Tibial artery (tissue), 4 donors: Measurements from ENCODE around the gene C2CD5.

Source experiments
- DNase-seq, 2 donors: peaks; one replicate each; pipeline ENCODE4 v3.0.0-alpha.2; 2019
- H3K27ac ChIP-seq, 2 donors: fragments of 200-600 bp; sonication (generic) in 1 of 2; 1 replicate in 1 of 2; 2 replicates in 1 of 2; pipeline ENCODE4 v1.5.1; 2018 to 2019; ENCODE audit warnings: mild to moderate bottlenecking in 1 of 2
- H3K27me3 ChIP-seq, 2 donors: fragments of 200-600 bp; sonication (generic) in 1 of 2; one replicate each; pipeline versions ENCODE4 v1.5.1 to v1.6.0; 2016 to 2019
- H3K36me3 ChIP-seq, 3 donors: fragments of 200-600 bp; sonication (generic) in 2 of 3; one replicate each; pipeline ENCODE4 v1.5.1; 2016 to 2019; ENCODE audit warnings: mild to moderate bottlenecking in 2 of 3
- H3K4me1 ChIP-seq, 4 donors: fragments of 200-600 bp; sonication (generic) in 2 of 4; 1 replicate in 3 of 4; 2 replicates in 1 of 4; pipeline ENCODE4 v1.5.1; 2016 to 2019
- H3K4me3 ChIP-seq, 2 donors: fragments of 200-600 bp; sonication (generic) in 1 of 2; 1 replicate in 1 of 2; 2 replicates in 1 of 2; pipeline ENCODE4 v1.5.1; 2018 to 2019; ENCODE audit warnings: mild to moderate bottlenecking in 2 of 2
- H3K9me3 ChIP-seq, 3 donors: fragments of 200-600 bp; sonication (generic) in 1 of 3; one replicate each; pipeline ENCODE4 v1.5.1; 2016 to 2019
- intact Hi-C: fragments of 100-400 bp; cut with DNase I; formaldehyde crosslinking; loops from one replicate; pipeline ENCODE4 v1.15.0; 2023; ENCODE audit warnings: low total_unique reads
- TF ChIP-seq, protein P1 (sequence below), 2 experiments: fragments of 200-600 bp in 1 of 2; fragments of 450-650 bp in 1 of 2; IDR thresholded peaks; one replicate each; pipeline ENCODE4 v1.5.1; 2017 to 2019; ENCODE audit warnings: antibody characterized with exemption in 2 of 2, mild to moderate bottlenecking in 1 of 2, moderate library complexity in 1 of 2

The C2CD5 gene

DNA sequence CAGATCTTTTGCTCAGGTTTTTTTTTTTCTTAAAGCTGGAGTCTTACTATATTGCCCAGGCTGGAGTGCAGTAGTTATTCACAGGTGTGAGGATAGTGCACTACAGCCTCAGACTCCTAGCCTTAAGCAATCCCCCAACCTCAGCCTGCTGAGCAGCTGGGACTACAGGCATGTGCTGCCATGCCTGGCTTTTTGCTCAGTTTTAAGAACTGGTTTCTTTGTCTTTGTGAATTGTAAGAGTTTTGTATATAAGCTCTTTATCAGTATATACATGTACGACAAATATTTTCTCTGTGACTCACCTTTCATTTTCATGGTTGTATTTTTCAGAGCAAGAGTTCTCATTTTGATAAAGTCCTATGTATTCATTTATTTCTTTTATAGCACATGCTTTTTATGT lies 33.3 kb upstream of the C2CD5 start:
- Histone ChIP-seq H3K9me3 (no peaks in the 10 kb centered on the region), H3K4me1 (no peaks in the 10 kb centered on the region), H3K27me3 (no peaks in the 10 kb centered on the region), H3K4me3 (no peak overlapping the region), H3K27ac (no peak overlapping the region), H3K36me3 (no peaks in the 10 kb centered on the region)
- no peak for DNase-seq
- intact Hi-C loops = no loop called here
- TF ChIP-seq, protein P1, sequence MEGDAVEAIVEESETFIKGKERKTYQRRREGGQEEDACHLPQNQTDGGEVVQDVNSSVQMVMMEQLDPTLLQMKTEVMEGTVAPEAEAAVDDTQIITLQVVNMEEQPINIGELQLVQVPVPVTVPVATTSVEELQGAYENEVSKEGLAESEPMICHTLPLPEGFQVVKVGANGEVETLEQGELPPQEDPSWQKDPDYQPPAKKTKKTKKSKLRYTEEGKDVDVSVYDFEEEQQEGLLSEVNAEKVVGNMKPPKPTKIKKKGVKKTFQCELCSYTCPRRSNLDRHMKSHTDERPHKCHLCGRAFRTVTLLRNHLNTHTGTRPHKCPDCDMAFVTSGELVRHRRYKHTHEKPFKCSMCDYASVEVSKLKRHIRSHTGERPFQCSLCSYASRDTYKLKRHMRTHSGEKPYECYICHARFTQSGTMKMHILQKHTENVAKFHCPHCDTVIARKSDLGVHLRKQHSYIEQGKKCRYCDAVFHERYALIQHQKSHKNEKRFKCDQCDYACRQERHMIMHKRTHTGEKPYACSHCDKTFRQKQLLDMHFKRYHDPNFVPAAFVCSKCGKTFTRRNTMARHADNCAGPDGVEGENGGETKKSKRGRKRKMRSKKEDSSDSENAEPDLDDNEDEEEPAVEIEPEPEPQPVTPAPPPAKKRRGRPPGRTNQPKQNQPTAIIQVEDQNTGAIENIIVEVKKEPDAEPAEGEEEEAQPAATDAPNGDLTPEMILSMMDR (IDR thresholded peaks at IDR 0.05) = no peak

DNA sequence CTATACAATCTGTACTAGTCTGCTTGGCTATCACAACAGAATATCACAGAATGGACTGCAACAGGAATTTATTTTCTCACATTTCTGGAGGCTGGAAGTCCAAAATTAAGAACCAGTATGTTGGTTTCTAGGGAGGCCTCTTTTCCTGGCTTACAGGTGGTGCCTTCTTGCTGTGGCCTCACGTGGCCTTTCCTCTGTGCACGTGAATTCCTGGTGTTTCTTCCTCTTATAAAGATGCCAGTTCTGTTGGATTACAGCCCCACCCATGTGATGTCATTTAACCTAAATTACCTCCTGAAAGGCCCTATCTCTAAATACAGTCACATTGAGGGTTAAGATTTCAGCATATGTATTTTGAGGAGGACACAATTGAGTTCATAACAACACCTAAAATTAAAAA lies 32.1 kb upstream of the C2CD5 start:
- Histone ChIP-seq H3K9me3 (no peaks in the 10 kb centered on the region), H3K4me1 (no peaks in the 10 kb centered on the region), H3K4me3 (no peak overlapping the region), H3K36me3 (no peaks in the 10 kb centered on the region), H3K27me3 (no peaks in the 10 kb centered on the region), H3K27ac (no peak overlapping the region)
- TF ChIP-seq, protein P1 (IDR thresholded peaks at IDR 0.05) = no peak
- intact Hi-C loops = no loop called here
- DNase-seq = no peak

DNA sequence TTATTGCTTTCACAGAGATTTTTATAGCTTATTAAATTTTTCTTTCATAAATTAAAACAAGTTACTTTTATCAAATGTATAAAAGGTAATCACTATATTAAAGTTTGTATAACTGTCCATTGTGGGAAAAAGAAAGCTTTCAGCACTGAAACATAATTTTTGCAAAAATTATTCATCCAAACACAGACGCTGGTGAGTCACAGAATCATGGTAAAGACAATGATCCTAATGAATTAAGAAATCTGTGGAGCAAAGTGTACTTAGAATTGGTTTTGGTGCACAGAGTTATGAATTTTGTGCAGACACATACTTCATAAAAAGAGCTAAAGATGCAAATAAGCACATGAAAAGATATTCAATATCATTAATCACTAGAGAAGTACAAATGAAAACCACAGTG lies 31.7 kb upstream of the C2CD5 start:
- H3K4me3 ChIP-seq = no peak overlapping the region
- H3K9me3 ChIP-seq = no peaks in the 10 kb centered on the region
- no peaks in the 10 kb centered on the region for H3K27me3 ChIP-seq
- H3K27ac ChIP-seq = no peak overlapping the region
- no peak for DNase-seq
- H3K36me3 ChIP-seq = no peaks in the 10 kb centered on the region
- intact Hi-C loops = no loop called here
- TF ChIP-seq, protein P1 (IDR thresholded peaks at IDR 0.05) = no peak
- no peaks in the 10 kb centered on the region for H3K4me1 ChIP-seq

DNA sequence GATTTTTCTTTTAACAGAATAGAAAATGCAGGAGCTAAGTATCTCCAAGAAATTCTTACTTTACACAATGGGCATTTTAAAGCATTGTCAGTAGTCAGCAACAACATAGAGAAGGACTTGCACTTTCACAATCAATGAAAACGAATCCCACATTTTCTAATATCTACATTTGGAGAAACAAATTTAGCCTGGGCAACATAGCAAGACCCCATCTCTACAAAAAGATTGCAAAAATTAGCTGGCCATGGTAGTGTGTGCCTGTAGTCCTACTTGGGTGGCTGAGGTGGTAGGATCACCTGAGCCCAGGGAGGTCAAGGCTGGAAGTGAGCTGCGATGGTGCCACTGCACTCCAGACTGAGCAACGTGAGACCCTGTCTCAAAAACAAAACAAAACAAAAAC lies 30.6 kb upstream of the C2CD5 start:
- H3K4me1 ChIP-seq = no peaks in the 10 kb centered on the region
- intact Hi-C loops = no loop called here
- H3K27me3 ChIP-seq = no peaks in the 10 kb centered on the region
- H3K9me3 ChIP-seq = no peaks in the 10 kb centered on the region
- no peak overlapping the region for H3K4me3 ChIP-seq
- no peaks in the 10 kb centered on the region for H3K36me3 ChIP-seq
- TF ChIP-seq, protein P1 (IDR thresholded peaks at IDR 0.05) = no peak
- H3K27ac ChIP-seq = no peak overlapping the region
- no peak for DNase-seq

DNA sequence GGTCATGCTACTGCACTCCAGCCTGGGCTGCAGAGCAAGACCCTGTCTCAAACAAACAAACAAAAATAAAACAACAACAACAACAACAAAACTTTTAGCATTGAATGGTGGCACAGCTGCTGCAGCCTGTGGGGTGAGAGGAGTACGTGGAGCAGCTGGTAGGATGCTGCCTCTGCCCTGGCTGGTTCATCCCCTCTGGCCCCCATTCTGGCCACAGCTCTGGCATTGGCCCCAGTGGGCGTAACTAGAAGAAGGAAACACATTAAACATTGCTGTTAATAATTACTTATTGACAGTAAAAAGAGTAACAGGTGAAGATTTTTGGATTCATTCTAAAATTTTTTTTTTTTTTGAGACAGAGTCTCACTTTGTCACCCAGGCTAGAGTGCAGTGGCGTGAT lies 28.8 kb upstream of the C2CD5 start:
- no peaks in the 10 kb centered on the region for H3K27me3 ChIP-seq
- no peak overlapping the region for H3K27ac ChIP-seq
- no peak overlapping the region for H3K4me3 ChIP-seq
- TF ChIP-seq, protein P1 (IDR thresholded peaks at IDR 0.05) = no peak
- H3K4me1 ChIP-seq = no peaks in the 10 kb centered on the region
- H3K9me3 ChIP-seq = peaks cover 0 to 4% (median 0%) of the 10 kb centered on the region in 3 donors
- intact Hi-C loops = no loop called here
- H3K36me3 ChIP-seq = no peaks in the 10 kb centered on the region
- no peak for DNase-seq

DNA sequence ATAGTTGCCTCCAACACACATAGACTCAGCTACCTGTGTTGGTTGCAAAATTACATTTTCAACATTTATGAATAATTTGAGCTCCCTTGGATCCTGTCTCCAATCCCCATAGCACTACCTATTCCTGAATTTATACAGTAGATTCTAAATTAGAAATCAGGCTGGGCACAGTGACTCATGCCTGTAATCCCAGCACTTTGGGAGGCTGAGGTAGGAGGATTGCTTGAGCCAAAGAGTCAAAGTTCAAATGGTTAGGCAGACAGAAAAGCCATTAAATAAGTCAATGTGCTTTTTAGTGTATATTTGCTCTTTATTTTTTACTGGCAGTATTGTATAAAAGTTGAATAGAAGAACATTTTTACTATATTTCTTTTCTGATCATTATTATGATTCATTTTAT lies 24.9 kb upstream of the C2CD5 start:
- intact Hi-C loops = no loop called here
- no peaks in the 10 kb centered on the region for H3K36me3 ChIP-seq
- no peaks in the 10 kb centered on the region for H3K4me1 ChIP-seq
- DNase-seq = no peak
- no peak overlapping the region for H3K4me3 ChIP-seq
- H3K27me3 ChIP-seq = no peaks in the 10 kb centered on the region
- peaks cover 0 to 4% (median 0%) of the 10 kb centered on the region in 3 donors for H3K9me3 ChIP-seq
- TF ChIP-seq, protein P1 (IDR thresholded peaks at IDR 0.05) = no peak
- H3K27ac ChIP-seq = no peak overlapping the region
